Stomach (tissue), 4 donors: Measurements from ENCODE around the gene HERC4.

ENCODE experiments used
- CTCF ChIP-seq, 7 experiments: fragments of 450-650 bp in 4 of 7; fragments of 200-600 bp in 3 of 7; sonication (generic) in 3 of 7; IDR thresholded peaks; one replicate each; pipeline ENCODE4 v1.5.1; 2016 to 2019; ENCODE audit warnings: antibody characterized with exemption in 7 of 7, control low read depth in 2 of 7, mild to moderate bottlenecking in 1 of 7
- POLR2A ChIP-seq, 4 donors: fragments of 450-650 bp; IDR thresholded peaks; one replicate each; pipeline ENCODE4 v1.6.1; 2016; ENCODE audit warnings: antibody characterized with exemption in 4 of 4, control low read depth in 2 of 4, mild to moderate bottlenecking in 1 of 4, moderate library complexity in 1 of 4
- POLR2AphosphoS5 ChIP-seq, 3 donors: sonication (generic); formaldehyde crosslinking; IDR thresholded peaks; one replicate each; pipeline ENCODE4 v1.6.1; 2016; ENCODE audit warnings: antibody characterized with exemption in 3 of 3

- TF ChIP-seq CTCF (IDR thresholded peaks at IDR 0.05) (no peak), POLR2A (IDR thresholded peaks at IDR 0.05) (no peak), POLR2AphosphoS5 (IDR thresholded peaks at IDR 0.05) (no peak)
Observed at GRCh38 chr10:68087685-68088401, 12.8 kb upstream of the HERC4 start.
